Natural killer cell (primary cell): ENCODE measurements around the gene S100A3. TPM values are rescaled to one million over a fixed set of nuclear protein-coding genes. Genes with fewer than 3 reads are reported as not detected.

Experiments used
- total RNA-seq, 4 donors: library from RNA; stranded (reverse); fragments of 120-200 nt in 1 of 4; gene quantifications; one replicate each; pipeline versions ENCODE4 v1.2.3 to v1.2.4, GENCODE V29; 2013 to 2022

Gene S100A3
- total RNA-seq, 3 donors from 2014 or later (not counting 1 experiment from before 2014, with no cell fraction given) = not detected

Other genes with a start within 250 kb of the S100A3 start
- gene PGLYRP3, start 236.3 kb downstream of the S100A3 start, total RNA-seq = not detected
- not detected for gene PGLYRP4, start 200.4 kb downstream of the S100A3 start, total RNA-seq
- 100 to 1,000 TPM in 2 of 3 donors, 10 to 100 TPM in 1; 13.1 to 334 (median 116) TPM for gene S100A9, start 191.4 kb downstream of the S100A3 start, total RNA-seq
- 10 to 100 TPM in 2 of 3 donors, not detected in 1; 11.4 to 20.4 TPM for gene S100A12, start 173.6 kb downstream of the S100A3 start, total RNA-seq
- 100 to 1,000 TPM in 1 of 3 donors, 10 to 100 TPM in 1, 1 to 10 TPM in 1; 1.8 to 220 (median 75.8) TPM for gene S100A8, start 158.2 kb downstream of the S100A3 start, total RNA-seq
- not detected for gene S100A7A, start 132.7 kb downstream of the S100A3 start, total RNA-seq
- not detected for gene S100A7, start 88.6 kb downstream of the S100A3 start, total RNA-seq
- 100 to 1,000 TPM; 174 to 261 (median 245) TPM for gene S100A6, start 13.3 kb downstream of the S100A3 start, total RNA-seq
- not detected for gene S100A5, start 8.3 kb downstream of the S100A3 start, total RNA-seq
- 100 to 1,000 TPM; 509 to 689 (median 597) TPM for gene S100A4, start 3.5 kb downstream of the S100A3 start, total RNA-seq
- gene S100A2, start 16.6 kb upstream of the S100A3 start, total RNA-seq = not detected
- not detected for gene S100A16, start 63.9 kb upstream of the S100A3 start, total RNA-seq
- gene S100A14, start 67.1 kb upstream of the S100A3 start, total RNA-seq = not detected
- 1 to 10 TPM; 4.0 to 5.8 (median 4.1) TPM for gene S100A13, start 78.2 kb upstream of the S100A3 start, total RNA-seq
- gene S100A1, start 79.2 kb upstream of the S100A3 start, total RNA-seq = not detected
- 100 to 1,000 TPM in 2 of 3 donors, 10 to 100 TPM in 1; 94.7 to 110 (median 106) TPM for gene CHTOP, start 84.8 kb upstream of the S100A3 start, total RNA-seq
- gene SNAPIN, start 109.4 kb upstream of the S100A3 start, total RNA-seq = 10 to 100 TPM; 21.0 to 25.5 (median 23.5) TPM
- 100 to 1,000 TPM in 2 of 3 donors, 10 to 100 TPM in 1; 97.6 to 134 (median 110) TPM for gene ILF2, start 121.7 kb upstream of the S100A3 start, total RNA-seq
- gene NPR1, start 129.4 kb upstream of the S100A3 start, total RNA-seq = not detected
- gene INTS3, start 178.8 kb upstream of the S100A3 start, total RNA-seq = 10 to 100 TPM; 44.3 to 55.3 (median 44.5) TPM
- 100 to 1,000 TPM in 1 of 3 donors, 10 to 100 TPM in 2; 65.3 to 107 (median 89.8) TPM for gene SLC27A3, start 226.1 kb upstream of the S100A3 start, total RNA-seq